ENCODE data around the gene LUC7L.

GRCh38 chr16:192686-193085 is 36.6 kb downstream of the LUC7L start:
- no peak for TF ChIP-seq CTCF (IDR thresholded peaks at IDR 0.05)
- TF ChIP-seq POLR2AphosphoS5 (IDR thresholded peaks at IDR 0.05): no peak
- TF ChIP-seq POLR2A (IDR thresholded peaks at IDR 0.05): no peak
